ENCODE measurements around the gene RTN4IP1.
"Not testable (repeated sequence)": the region's sequence is repeated elsewhere in the genome, so short reads cannot be mapped to it uniquely, and the experiment has no call there.

Gene RTN4IP1

GRCh38 chr6:106548926-106549455 lies 80.3 kb downstream of the RTN4IP1 start:
- DNase-seq (ENCODE audit: extremely low read depth in 1 of 2, low read depth in 1 of 2) = not testable (repeated sequence)

- peak; percentile 20 to 35 for DNase-seq (ENCODE audit: extremely low read depth in 1 of 2, low read depth in 1 of 2)
These were observed 81.5 kb downstream of the RTN4IP1 start for GRCh38 chr6:106547601-106548453.

GRCh38 chr6:106546691-106547414 lies 82.4 kb downstream of the RTN4IP1 start:
- no peak for DNase-seq (ENCODE audit: extremely low read depth in 1 of 2, low read depth in 1 of 2)

GRCh38 chr6:106546261-106546690 lies 83.0 kb downstream of the RTN4IP1 start:
- DNase-seq (ENCODE audit: extremely low read depth in 1 of 2, low read depth in 1 of 2) = no peak

- DNase-seq (ENCODE audit: extremely low read depth in 1 of 2, low read depth in 1 of 2) = no peak
These were observed 88.4 kb downstream of the RTN4IP1 start for GRCh38 chr6:106540907-106541306.

- no peak for DNase-seq (ENCODE audit: extremely low read depth in 1 of 2, low read depth in 1 of 2)
These were observed 88.9 kb downstream of the RTN4IP1 start for GRCh38 chr6:106540432-106540831.

GRCh38 chr6:106539936-106540335 lies 89.4 kb downstream of the RTN4IP1 start:
- no peak for DNase-seq (ENCODE audit: extremely low read depth in 1 of 2, low read depth in 1 of 2)

- no peak for DNase-seq (ENCODE audit: extremely low read depth in 1 of 2, low read depth in 1 of 2)
These were observed 91.2 kb downstream of the RTN4IP1 start for GRCh38 chr6:106538145-106538544.

GRCh38 chr6:106537662-106538061 lies 91.6 kb downstream of the RTN4IP1 start:
- no peak for DNase-seq (ENCODE audit: extremely low read depth in 1 of 2, low read depth in 1 of 2)

GRCh38 chr6:106536851-106537250 lies 92.4 kb downstream of the RTN4IP1 start:
- no peak for DNase-seq (ENCODE audit: extremely low read depth in 1 of 2, low read depth in 1 of 2)

GRCh38 chr6:106536357-106536756 lies 92.9 kb downstream of the RTN4IP1 start:
- DNase-seq (ENCODE audit: extremely low read depth in 1 of 2, low read depth in 1 of 2) = no peak

- no peak for DNase-seq (ENCODE audit: extremely low read depth in 1 of 2, low read depth in 1 of 2)
These were observed 94.3 kb downstream of the RTN4IP1 start for GRCh38 chr6:106535012-106535411.

- DNase-seq (ENCODE audit: extremely low read depth in 1 of 2, low read depth in 1 of 2) = peak in 1 of 2 donors; percentile 47
These were observed 94.7 kb downstream of the RTN4IP1 start for GRCh38 chr6:106534564-106534982.

- DNase-seq (ENCODE audit: extremely low read depth in 1 of 2, low read depth in 1 of 2) = no peak
These were observed 95.3 kb downstream of the RTN4IP1 start for GRCh38 chr6:106534004-106534403.

- no peak for DNase-seq (ENCODE audit: extremely low read depth in 1 of 2, low read depth in 1 of 2)
These were observed 96.2 kb downstream of the RTN4IP1 start for GRCh38 chr6:106533054-106533453.

- no peak for DNase-seq (ENCODE audit: extremely low read depth in 1 of 2, low read depth in 1 of 2)
These were observed 98.8 kb downstream of the RTN4IP1 start for GRCh38 chr6:106530502-106530901.

GRCh38 chr6:106530026-106530425 lies 99.3 kb downstream of the RTN4IP1 start:
- no peak for DNase-seq (ENCODE audit: extremely low read depth in 1 of 2, low read depth in 1 of 2)

GRCh38 chr6:106529438-106529837 lies 99.9 kb downstream of the RTN4IP1 start:
- no peak for DNase-seq (ENCODE audit: extremely low read depth in 1 of 2, low read depth in 1 of 2)

- DNase-seq (ENCODE audit: extremely low read depth in 1 of 2, low read depth in 1 of 2) = no peak
These were observed 100.8 kb downstream of the RTN4IP1 start for GRCh38 chr6:106528521-106528920.

- DNase-seq (ENCODE audit: extremely low read depth in 1 of 2, low read depth in 1 of 2) = no peak
These were observed 101.3 kb downstream of the RTN4IP1 start for GRCh38 chr6:106527979-106528378.

GRCh38 chr6:106527117-106527516 lies 102.2 kb downstream of the RTN4IP1 start:
- no peak for DNase-seq (ENCODE audit: extremely low read depth in 1 of 2, low read depth in 1 of 2)

- no peak for DNase-seq (ENCODE audit: extremely low read depth in 1 of 2, low read depth in 1 of 2)
These were observed 103.4 kb downstream of the RTN4IP1 start for GRCh38 chr6:106525882-106526275.
